ENCODE results near the gene METTL3.

The METTL3 gene

DNA sequence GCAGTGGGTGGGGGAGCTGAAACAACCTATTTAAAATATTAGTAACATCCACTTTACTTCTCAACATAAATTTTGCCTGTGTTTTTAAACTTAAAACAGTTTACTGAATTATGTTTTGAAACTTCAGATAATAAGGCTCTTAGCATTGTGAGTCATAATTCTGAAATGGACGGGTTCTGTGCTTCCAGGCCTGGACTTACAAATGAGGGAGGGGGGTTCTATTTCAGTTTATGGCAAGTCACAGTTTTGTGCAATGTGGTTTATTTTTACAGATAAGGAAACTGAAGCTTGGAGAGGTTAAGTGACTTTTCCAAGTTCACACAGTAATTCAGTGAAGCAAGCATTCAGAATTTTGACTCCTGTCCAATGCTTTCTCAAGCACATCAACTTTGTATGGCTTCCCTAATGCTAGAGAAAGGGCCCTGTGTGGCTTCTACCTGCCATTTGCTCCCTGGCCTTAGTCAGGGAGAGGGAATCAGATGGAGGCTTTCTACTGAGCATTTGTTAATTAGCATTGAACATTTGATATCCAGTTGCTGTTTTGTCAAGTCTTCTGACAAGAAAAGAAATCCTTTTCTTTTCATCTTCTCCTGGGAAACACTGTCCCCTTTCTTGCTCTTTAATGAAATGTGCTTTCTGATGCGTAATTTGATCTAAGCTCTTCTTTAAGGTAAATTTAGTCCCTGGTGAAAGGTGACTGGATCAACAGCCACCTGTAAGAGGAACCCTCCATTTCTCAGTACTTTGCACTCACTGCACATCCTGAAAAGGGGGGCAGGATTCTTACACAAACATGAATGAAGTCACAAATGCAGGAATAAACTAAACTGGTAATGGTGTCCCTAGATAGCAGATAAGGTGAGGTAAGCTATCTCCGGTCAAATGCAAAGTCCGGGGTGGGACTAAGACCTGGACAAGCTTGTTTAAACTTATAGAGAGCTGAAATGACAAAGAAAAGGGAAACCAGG lies 17.5 kb upstream of the METTL3 start:
- in situ Hi-C loops (cut with MboI; ENCODE audit: low pct_unique_long_range_greater_than_20kb, low sequenced_read_pairs) = no loop called here
- DNase-seq = no peak

DNA sequence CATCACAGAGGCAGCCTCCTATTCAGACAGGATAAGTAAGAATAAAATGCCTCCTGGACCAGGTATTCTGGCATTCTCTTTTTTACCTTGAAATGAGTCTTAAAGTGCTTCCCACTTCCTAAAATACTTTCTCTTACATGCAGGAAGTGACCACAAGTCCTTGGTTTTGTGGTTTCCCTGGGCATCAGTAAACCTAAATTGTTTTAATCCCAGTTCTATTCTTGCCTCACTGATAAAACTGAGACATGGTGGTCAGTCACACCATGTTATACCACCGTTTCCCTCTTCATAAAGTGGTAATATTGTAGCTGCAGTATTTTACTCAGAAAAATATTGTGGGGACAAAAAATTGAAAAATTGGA lies 16.2 kb upstream of the METTL3 start:
- in situ Hi-C loops (cut with MboI; ENCODE audit: low pct_unique_long_range_greater_than_20kb, low sequenced_read_pairs) = no loop called here
- DNase-seq = peak; percentile 40

DNA sequence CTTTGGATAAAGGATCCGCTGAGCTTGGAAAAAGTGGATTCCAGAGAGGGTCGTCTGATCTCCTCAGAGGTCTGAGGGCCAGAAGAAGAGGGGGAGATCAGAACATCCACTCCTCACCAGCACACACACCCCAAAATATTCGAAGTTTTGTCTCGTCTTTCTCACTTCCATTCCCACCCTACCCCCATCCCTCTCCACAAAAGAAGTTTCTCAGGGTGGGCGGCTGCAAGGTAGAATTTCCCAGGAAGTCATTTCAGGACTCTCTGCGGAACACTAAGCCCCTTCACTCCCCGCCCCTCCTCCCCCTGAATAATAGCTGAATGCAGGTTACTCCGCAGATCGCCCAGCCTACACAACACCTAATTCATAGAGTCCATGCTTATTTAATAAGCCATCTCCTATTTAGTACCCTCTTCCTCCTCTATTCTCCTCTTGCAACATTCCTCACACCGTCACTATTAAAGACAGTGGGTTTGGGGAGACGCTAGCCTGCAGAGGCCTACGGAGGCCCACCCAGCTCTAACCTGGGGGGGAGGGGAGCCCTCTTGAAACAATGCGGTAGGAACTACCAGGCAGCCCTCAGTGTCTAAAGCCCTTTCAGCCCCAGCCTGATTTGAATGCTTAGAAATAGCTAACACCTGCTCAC lies 15.7 kb upstream of the METTL3 start:
- in situ Hi-C loops (cut with MboI; ENCODE audit: low pct_unique_long_range_greater_than_20kb, low sequenced_read_pairs) = no loop called here
- DNase-seq = peak; percentile 39

DNA sequence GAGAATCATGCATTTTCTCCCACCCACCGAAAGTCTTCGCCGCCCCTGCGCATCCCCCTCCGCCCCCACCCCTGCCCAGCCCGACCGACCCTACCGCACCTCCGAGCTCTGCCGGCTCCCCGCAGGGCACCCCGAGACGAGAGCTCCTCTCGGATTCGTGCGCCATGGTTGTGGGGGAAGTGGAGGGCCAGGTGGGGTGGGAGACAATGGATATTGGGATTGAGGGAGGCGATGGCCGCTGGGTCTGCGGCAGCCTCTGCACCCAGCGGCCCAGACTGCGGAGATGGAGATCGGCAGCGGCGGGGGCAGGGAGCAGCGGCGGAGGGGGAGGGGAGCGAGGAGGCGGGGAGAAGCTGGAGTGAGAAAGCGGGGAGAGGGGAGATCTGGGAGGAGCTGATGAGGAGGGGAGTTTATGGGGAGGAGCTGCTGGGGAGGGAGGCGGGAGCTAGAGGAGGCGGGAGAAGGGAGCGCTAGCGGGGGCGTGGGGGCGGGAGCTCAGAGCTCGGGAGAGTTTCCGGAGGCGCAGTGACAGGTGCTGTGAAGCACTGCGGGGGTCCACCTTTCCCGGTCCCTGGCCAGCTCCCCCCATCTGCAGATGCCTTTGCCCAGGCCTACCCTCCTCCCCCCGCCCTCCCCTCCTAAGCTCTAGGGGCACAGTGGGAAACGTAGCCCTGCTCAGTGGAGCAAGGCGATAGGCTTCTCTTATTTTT lies 15.0 kb upstream of the METTL3 start, which contains the start of gene SALL2:
Gene SALL2, minus strand, starts transcription at position 385 of the 710 bp plus-strand sequence. Its CDS starts 219 bp downstream, at position 166.
- DNase-seq = no peak
- in situ Hi-C loops (cut with MboI; ENCODE audit: low pct_unique_long_range_greater_than_20kb, low sequenced_read_pairs) = no loop called here

DNA sequence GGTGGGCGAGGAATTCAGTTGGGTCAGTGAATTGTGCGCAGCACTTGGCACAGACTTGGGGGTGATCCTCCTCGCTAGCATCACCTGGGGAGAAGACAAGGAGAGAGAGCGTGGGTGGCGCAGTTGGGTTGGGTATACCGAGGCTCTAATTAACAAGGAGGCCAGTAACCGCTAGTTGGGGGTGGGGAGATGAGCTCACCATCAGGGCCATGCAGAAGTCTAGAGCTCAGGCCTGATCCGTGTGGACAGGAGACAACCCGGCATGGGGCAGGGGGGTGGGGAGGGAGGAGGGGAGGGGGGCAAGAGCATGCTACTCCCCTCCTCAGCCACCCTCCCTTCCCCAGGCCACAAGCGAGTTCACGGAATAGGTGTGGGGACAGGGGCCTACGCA lies 14.4 kb upstream of the METTL3 start:
- no peak for DNase-seq

DNA sequence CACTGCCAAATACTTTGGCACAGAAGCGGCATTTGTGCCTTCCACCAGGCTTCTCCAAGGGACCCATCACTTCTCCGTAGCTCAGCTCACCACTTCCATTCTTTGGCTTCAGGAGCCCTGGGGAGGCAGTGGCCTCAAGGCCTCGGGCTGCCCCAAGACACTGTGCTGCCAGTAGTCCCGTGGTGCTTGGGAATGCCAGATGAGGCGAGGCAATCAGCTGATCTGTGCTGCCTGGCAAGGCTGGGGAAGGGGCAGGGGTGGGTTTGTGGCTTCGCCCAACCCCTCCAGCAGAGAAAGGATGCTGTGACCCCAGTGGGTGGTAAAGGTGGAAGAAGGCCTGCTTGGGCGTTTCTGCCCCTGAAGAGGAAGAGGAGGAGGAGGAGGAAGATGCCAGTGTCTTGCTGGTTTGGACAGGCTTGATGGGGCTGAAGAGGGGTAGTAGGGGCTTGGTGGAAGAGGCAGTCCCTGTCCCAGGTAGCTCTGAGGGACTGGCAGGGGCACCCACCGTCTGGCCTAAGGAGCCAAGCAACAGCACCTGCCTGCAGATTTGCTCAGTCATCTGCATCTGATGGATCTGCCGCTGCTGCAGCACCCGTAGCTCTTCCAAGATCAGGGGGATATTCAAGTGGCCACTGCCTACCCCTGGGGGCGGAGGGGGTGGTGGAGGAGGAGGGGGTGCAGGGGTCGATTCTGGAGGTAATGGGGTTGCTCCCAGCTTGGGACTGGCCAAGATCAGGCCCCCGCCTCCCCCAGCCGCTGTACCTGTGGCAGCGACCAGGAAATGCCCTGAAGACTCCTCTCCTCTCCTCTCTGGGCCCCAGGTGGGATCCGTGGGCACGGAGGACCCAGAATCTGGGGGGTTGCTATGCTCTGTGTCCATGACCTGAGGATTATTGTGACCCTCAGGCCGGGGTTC lies 13.7 kb upstream of the METTL3 start:
- in situ Hi-C loops (cut with MboI; ENCODE audit: low pct_unique_long_range_greater_than_20kb, low sequenced_read_pairs) = no loop called here
- no peak for DNase-seq

More for the DNA sequence above, 14.4 kb upstream of the METTL3 start:
- in situ Hi-C loops (cut with MboI; ENCODE audit: low pct_unique_long_range_greater_than_20kb, low sequenced_read_pairs) = no loop called here

DNA sequence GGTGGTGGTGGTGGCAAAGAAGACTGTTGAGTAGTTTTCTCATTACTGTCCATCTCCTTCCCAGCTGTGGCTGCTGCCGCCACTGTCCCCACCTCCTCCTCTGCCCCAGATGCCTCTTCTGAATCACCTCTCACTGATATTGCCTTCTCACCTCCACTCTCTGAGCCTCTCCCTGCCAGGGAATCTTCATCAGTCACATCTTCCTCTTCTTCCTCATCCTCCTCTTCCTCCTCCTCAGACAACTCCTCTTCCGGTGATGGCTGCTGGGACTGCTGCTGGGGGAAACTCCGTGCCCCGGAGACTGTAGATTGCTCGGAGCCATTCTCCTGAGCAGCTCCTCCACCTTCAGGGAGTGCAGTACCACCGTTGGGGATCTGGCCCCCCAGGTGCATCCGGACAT lies 12.1 kb upstream of the METTL3 start:
- no peak for DNase-seq
- in situ Hi-C loops (cut with MboI; ENCODE audit: low pct_unique_long_range_greater_than_20kb, low sequenced_read_pairs) = no loop called here

DNA sequence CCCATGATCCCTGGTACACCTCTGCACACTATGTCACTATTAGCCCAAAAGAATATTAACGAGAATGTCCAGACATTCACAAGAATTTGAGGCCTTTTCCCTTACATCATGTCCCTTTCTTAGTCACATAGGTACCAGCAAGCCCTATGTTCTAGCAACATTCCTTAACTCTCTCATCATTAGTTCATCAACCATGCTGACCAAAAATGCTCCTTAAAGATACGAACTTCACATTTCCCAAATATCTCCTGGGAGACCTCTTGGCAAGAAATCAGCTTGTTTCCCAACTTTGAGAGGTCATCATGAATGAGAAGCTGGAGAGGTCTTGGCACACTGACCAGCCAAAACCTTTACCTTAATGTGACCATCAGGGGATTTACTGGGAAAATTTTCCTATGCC lies 10.4 kb upstream of the METTL3 start:
- DNase-seq = no peak
- in situ Hi-C loops (cut with MboI; ENCODE audit: low pct_unique_long_range_greater_than_20kb, low sequenced_read_pairs) = no loop called here

DNA sequence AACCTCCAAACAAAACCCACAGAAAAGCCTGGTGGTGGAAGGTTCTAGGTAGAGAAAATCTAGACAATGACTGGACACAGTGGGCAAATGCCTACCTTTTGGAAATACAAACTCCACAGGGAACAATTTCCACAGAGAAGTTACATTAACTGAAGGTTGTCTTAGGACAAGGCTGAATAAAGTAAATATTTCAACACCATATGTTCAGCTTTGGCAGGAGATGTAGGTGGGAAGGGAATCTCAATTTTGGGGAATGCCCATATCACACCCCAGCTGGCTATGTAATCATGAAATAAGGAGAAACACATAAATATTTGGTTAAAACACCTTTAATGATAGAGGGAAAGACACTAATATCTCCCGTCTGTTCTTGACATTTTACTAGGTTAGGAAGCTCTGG lies 9.6 kb upstream of the METTL3 start:
- in situ Hi-C loops (cut with MboI; ENCODE audit: low pct_unique_long_range_greater_than_20kb, low sequenced_read_pairs) = no loop called here
- no peak for DNase-seq

DNA sequence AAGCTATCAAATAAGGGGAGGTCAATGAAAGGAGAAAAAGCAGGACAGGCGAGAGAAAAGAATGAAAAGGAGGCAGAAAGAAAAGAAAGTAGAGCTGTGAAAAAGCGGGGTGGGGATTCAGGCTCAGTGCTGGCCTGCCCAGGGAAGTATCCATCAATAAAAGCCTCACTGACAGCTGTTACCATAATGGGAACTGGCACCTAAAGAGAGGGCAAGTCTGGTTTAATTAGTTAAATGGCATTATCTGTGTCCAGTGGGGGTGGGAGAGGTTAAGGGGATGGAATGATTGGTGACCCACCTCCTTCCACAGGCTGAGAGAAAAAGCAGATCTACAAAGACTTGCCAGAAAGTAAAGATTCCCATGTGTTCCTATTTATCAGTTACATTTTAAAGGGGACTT lies 7.6 kb upstream of the METTL3 start:
- DNase-seq = no peak
- in situ Hi-C loops (cut with MboI; ENCODE audit: low pct_unique_long_range_greater_than_20kb, low sequenced_read_pairs) = no loop called here

DNA sequence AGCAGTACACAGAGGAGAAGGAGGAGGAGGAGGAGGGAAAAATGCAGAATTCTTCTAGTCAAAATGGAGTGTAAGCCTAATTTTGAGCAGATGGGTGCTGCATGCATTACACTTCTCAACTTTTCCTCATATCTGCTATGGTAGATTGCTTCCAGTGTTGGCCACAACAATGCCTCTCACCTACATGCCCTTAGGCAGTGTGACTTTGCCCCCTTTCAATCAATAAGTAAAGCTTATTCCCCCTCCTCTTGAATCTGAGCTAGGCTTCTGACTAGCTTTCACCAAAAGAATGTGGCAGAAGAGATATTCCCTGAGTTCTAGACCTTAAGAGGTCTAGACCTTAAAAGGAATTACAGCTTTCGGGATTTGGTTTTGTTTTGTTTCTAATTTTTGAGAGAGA lies 3.2 kb upstream of the METTL3 start:
- DNase-seq = no peak
- in situ Hi-C loops (cut with MboI; ENCODE audit: low pct_unique_long_range_greater_than_20kb, low sequenced_read_pairs) = no loop called here

DNA sequence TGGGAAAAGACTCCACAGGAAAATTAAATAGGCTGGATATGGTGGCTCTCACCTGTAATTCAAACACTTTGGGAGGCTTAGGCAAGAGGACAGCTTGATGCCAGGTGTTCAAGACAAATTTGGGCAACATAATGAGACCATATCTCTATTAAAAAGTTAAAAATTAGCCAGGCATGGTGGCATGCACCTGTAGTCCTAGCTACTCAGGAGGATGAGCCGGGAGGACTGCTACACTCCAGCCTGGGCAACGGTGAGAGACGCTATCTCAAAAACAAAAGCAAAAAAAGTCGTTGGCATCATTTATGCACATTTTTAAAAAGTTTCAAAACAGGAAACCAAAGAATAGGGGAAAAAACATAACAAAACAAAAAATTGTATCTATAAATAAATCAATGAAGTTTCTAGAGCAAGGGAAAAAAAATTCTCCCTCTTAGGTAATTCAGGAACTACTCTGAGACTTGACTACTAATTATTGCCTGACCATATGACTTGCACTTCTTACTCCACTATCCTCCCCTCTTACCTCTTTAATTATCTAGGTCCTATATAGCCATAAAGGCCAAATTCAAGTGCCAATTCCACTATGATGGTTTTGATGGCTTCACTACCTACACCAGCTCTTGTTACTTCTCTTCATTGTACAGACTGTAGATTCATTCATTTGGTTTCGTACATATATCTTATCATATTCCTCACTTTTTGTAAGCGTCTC lies 1.6 kb downstream of the METTL3 start:
- in situ Hi-C loops (cut with MboI; ENCODE audit: low pct_unique_long_range_greater_than_20kb, low sequenced_read_pairs) = no loop called here
- no peak for DNase-seq

DNA sequence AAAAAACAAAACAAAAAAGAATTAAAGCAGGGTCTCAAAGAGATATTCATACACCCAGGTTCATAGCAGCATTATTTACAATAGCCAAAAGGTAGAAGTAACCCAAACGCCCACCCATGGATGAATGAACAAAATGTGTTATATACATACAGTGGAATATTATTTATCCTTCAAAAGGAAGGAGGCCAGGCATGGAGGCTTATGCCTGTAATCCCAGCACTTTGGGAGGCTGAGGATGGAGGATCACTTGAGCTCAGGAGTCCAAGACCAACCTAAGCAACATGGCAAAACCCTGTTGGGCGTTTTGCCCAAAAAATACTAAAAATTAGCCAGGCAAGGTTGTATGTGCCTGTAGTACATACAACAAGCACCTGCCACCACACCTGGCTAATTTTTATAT lies 4.6 kb downstream of the METTL3 start:
- in situ Hi-C loops (cut with MboI; ENCODE audit: low pct_unique_long_range_greater_than_20kb, low sequenced_read_pairs) = no loop called here
- DNase-seq = no peak

DNA sequence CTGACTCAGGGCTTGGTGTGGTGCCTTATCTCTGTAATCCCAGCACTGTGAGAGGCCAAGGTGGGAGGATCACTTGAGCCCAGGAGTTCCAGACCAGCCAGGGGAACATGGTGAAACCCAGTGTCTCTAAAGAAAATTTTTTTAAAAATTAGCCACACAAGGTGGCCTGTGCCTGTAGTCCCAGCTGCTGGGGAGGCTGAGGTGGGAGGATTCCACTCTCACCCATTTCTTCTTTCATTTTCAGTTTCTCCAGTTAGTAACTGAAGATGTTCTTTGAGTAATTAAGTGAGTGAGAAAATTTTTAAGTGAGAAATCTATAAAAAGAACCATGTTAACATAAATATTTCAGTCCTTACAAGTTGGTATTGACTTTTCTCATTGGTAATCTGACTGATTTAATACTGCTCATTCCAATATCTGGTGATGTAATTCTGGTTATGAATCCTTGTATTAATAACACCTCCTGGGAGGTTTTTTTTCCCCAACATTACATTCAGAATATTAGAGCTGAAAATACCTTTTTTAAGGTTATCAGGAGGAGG lies 6.1 kb downstream of the METTL3 start:
- DNase-seq = no peak
- in situ Hi-C loops (cut with MboI; ENCODE audit: low pct_unique_long_range_greater_than_20kb, low sequenced_read_pairs) = no loop called here

DNA sequence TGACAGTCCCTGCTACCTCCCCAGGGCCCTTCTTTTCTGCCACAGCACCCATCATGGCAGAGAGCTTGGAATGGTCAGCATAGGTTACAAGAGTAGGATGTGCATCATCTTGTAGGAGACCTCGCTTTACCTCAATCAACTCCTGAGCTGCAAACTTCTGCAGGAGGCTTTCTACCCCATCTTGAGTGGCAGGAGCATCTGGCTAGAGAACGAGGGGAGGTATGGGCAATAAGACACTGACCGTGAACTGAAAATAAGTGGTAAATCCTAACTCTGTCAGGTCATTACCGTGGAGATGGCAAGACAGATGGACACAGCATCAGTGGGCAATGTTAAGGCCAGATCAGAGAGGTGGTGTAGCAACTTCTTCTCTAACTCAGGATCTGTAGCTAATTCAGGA lies 7.8 kb downstream of the METTL3 start:
- in situ Hi-C loops (cut with MboI; ENCODE audit: low pct_unique_long_range_greater_than_20kb, low sequenced_read_pairs) = no loop called here
- DNase-seq = no peak

DNA sequence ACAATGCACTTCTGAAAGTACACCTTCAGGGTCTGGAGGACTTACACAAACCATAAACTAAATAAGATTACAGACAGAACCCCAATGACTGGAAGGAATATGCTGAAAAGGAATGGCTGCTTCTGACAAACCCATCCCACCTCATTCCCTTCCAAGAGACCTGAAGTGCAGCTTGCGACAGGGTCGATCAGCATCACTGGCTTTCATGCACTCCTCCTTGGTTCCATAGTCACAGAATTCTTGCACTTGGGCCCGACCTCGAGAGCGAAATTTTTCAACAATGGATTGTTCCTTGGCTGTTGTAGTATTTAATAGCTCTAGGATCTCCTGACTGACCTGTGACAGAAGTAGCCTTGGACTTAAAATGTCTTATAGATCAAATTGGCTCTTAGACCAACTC lies 9.6 kb downstream of the METTL3 start:
- DNase-seq = no peak
- in situ Hi-C loops (cut with MboI; ENCODE audit: low pct_unique_long_range_greater_than_20kb, low sequenced_read_pairs) = no loop called here

DNA sequence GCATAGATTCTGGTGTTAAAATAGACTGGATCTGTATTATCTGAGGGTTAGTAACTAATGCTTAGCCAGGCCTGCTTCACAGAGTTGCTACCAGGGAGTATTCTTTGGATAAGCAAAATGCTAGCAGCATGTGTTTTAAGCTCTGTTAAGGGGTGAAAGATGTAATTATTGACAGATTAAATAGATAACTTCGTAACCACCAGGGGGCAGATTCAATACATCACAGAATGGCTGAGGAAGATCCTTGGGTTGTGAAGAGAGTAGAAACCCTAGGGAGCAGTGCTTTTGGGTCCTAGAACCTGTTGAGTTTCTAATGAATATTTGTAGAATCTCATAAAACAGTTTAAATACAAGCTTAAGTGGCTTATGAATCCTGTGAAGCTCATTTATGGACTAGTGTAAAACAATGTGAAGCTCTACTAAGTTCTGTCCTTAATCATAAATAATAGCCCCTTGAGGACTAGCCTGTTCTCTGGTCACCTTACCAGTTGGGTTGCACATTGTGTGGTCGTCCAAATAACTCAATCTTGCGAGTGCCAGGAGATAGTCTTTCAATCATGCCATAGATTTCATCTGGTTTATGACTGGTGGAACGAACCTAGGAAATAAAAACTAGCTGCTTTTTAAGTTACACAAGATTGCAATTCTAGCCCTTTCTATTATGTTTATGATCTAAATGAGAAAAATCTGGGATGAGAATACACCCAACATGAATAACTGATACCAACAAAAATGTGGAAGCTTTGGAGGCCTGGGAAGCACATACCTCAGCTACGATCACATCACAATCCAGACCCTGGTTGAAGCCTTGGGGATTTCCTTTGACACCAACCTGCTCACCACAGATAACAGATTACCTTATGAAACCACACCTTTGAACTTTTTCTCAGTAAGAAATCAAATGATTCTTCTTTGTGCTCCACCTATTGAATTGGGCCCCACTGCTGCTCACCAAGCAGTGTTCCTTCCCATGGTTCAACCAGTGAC lies 12.3 kb downstream of the METTL3 start:
- in situ Hi-C loops (cut with MboI; ENCODE audit: low pct_unique_long_range_greater_than_20kb, low sequenced_read_pairs) = no loop called here
- DNase-seq = peak; percentile 63
